OCI-M2 (cell line): ENCODE measurements around the gene GALK1.
"Not testable (repeated sequence)": the region's sequence is repeated elsewhere in the genome, so short reads cannot be mapped to it uniquely, and the experiment has no call there.

Experiments
- DNase-seq: peaks from one replicate; lab custom pipeline; 2025; ENCODE audit not compliant: unreplicated experiment; lab: John Stamatoyannopoulos, UW

The GALK1 gene

DNA sequence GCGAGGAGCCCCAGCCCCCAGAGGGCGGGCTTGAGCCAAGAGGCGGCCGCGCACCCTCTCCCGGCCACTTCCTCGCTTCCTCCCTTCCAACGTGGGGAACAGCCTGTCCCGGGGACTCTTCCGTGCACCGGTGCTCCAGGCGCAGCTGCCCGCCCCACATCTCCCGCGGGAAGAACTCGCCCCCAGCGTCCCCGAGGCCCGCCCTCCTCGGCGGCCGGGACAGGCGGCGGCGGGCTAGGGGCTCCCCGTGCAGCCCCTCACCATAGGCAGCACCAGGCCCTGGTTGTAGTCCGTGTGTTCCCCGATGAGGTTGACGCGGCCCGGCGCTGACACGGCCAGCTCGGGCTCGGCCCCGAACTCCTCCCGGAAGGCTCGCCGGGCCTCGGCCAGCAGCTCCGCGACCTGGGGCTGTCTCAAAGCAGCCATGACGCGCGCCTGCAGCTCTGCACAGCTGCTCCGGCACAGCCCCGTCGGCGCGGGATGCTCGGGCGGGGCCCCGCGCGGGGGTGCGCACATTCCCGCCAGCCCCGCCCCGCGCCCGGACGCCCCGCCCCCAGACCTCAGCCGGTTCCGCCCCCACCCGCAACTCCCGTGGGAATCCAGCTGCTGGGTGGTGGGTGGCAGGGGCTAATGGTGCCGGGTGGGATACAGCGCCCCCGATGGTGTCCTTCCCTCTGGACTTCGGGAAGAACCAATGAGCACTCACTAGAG lies at the start of gene GALK1:
TSS of gene GALK1 (minus strand) at position 482 of the 711 bp plus-strand sequence. CDS start at position 426, 56 bp downstream.
- DNase-seq: no peak

DNA sequence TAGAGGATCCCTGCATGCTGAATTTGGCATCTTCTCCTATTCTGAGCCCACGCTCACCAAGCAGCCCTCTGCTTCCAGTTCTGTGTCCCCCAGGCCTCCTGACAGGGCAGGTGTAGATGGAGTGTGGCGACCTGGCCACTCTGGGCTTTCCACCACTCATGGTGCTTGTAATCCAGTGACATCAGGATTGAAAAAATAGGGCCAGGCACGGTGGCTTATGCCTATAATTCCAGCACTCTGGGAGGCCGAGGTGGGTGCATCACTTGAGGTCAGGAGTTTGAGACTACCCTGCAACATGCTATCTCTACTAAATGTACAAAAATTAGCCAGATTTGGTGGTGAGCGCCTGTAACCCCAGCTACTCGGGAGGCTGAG lies 49.0 kb upstream of the GALK1 start:
- DNase-seq: no peak

DNA sequence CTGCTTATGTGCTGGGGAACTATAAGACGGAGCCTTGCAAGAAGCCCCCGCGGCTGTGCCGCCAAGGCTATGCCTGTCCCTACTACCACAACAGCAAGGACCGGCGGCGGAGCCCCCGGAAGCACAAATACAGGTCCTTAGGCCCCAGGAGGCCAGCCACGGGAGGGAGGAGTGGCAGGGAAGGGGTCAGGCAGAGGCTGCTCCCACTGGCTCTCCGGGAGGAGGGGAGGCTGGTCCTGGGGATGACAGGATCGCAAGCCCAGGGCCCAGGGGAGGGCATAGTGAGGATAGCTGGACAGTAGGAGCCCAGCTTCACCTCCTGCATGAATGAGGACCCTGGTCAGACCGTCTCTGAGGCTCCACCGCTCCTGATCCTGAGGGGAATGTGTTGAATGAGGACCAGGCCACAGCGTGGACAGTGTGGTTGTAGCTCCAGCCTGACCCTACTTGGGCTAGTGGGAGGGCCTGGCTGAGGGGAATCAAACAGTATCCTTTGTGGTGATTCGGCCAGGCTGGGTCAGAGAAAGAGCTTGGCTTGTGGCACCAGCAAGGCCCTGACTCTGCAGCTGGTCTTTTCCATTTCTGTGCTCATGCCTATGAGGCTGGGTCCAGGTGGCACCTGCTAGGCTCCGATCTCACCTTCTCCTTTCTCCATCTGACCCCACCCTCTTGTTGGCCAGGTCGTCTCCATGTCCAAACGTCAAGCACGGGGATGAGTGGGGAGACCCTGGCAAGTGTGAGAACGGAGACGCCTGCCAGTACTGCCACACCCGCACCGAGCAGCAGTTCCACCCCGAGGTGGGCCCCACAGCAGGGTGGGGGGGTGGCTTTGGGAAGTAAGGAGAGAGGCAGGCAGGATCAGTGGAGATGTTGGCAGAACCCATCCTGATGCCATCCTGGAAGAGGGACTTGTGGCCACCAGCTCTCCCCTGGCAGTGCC lies 48.4 kb upstream of the GALK1 start:
- no peak for DNase-seq

DNA sequence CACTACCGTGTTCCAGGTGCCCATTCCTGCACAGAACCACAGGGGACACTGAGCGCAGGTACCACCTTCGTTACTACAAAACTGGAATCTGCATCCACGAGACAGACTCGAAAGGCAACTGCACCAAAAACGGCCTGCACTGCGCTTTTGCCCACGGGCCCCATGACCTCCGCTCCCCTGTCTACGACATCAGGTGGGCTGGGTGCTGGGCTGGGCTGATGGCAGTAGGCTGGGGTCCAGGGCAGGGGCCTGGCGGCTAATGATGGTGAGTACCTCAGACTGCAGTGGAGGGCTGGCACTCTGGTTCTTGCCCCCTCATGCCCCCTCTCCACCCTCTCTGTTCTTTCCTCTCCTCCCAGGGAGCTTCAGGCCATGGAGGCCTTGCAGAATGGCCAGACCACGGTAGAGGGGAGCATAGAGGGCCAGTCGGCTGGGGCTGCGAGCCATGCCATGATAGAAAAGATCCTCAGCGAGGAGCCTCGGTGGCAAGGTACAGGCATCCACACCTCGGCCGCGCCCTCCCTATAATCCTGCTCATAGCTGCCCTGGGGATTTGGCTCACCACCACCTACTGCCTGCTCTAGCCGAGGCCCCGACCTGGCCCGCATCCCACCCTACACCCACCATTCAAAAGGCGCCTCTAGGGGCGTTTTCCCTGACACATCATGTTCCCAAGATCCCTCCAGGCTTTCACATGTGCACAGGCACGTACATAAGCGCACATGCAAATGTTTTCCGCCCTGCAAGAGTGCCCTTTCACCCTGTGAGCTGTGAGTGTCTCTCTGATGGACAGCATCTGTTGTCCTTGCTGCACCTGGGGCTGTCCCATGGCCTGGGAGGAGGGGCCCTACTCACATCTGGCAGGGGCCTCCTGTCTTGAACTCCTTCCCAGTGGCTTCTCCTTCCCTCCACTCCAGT lies 47.4 kb upstream of the GALK1 start:
- no peak for DNase-seq

DNA sequence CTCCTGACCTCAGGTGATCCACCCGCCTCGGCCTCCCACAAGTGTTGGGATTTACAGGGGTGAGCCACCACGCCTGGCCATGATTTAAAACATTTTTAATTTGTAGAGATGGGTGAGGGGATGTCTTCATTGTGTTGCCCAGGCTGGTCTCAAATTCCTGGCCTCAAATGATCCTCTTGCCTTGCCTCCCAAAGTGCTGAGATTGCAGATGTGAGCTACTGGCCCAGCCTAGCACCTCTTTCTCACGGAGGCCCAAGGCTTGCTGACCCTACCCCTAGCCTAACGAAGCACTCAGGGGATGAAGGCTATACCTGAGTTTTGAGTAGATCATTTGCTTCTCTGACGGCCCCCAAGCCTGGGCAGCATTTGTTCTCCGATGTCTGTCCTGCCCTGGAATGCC lies 46.2 kb upstream of the GALK1 start:
- DNase-seq: no peak

DNA sequence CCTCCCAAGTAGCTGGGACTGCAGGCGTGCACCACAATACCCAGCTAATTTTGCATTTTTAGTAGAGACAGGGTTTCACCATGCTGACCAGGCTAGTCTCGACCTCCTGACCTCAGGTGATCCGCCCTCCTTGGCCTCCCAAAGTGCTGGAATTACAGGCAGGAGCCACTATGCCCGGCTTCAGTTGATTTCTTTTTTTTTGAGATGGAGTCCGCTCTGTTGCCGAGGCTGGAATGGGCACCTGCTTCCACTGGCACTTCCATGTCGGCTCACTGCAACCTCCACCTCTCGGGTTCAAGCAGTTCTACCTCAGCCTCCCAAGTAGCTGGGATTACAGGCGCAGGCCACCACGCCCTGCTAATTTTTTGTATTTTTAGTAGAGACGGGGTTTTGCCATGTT lies 45.8 kb upstream of the GALK1 start:
- not testable (repeated sequence) for DNase-seq

DNA sequence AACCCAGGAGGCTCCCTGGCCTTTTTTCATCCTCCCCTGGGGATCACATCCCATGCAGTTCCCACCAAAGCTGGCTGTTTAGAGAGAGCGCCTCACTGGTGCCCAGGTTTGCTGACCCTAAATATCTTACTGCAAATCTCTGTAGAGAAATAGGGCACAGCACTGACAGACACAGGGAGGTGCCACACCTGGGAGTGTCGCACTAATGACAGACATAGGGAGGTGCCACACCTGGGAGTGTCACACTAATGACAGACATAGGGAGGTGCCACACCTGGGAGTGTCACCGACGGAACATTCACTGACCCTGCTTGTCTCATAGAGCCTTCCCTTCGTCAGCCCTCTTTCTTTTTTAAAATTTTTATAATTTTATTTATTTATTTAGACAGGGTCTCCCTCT lies 45.2 kb upstream of the GALK1 start:
- DNase-seq: no peak

DNA sequence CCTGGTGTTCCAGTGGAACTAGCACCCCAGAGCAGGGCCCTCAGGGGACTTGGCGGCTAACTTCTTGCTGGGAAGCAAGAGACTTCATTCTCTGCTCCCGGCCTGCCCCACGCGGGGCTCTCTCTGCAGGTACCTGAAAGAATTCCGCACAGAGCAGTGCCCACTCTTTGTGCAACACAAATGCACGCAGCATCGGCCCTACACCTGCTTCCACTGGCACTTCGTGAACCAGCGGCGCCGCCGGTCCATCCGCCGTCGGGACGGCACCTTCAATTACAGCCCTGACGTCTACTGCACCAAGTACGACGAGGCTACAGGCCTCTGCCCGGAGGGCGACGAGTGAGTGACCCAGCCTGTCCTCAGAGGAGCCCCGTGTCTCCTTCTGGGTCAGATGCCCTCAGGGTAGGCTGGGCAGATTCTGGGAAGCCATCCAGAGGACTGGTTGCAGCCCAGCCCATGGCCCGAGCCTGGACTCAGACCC lies 44.7 kb upstream of the GALK1 start:
- no peak for DNase-seq

DNA sequence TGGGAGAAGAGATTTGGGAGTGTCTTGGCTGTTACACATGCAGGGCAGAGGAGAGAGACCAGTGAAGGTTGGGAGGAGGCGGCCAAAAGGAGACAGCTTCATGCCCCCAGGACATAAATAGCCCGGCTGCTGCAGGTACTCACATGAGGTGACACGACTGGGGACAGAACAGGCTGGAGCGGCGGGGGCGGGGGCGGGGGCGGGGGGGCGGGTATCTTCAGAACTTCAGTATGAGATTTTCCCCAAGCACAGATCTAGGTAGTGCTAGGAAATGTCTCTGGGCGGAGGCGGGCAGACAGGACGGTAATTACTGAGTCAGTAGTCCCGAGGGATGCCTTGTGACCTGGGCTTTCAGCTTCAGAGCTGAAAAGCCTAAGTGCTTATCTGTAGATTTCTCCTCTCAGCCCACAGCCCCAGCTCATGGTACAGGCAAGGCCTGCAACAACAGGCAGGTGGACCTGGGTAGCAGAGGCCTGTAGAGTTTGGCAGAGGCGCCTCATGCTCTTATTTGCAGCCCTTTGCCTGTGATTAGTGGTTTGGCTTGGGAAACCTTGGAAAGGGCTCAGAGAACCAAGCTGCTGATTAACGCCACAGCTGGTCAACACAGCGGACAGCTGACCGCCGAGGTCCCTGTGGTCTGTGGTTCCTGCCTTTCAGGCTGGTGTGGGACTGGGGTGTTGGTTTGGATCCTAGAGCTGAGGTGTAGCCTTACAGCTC lies 44.1 kb upstream of the GALK1 start:
- no peak for DNase-seq

DNA sequence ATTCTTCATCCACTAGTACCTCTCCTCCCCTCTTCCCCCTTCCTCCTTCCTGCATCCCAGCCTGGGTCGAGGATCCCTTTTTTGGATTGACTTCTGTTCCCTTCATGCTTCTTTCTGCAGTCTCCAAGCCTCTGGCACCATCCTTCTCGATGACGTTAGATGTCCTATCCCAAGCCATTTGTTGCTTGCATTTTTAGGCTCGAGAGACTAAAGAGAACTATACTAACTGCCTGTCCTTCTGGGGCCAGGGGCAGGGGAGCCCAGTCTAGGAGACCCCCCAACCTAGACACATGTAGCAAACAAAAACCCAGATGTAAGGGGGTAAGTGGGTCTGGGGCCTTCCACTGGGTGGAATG lies 43.5 kb upstream of the GALK1 start:
- no peak for DNase-seq

DNA sequence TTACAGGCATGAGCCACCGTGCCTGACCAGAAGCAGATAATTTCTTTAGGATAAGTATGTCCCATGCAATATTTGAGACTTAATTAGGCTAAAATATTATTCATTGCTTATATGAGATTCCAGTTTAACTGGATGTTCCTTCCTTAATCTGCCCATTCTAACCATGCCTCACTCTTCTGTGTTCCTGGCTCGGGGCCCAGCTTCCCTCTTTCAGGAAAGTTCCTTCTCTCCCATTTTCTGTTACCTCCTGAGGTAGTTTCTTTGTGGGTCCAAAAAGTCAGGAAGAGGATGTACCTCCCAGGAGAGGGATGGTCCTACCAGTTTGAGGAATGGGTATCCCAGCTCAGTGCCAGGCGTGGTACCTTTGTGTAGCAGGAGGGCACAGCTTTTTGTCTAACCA lies 42.9 kb upstream of the GALK1 start:
- DNase-seq: no peak

DNA sequence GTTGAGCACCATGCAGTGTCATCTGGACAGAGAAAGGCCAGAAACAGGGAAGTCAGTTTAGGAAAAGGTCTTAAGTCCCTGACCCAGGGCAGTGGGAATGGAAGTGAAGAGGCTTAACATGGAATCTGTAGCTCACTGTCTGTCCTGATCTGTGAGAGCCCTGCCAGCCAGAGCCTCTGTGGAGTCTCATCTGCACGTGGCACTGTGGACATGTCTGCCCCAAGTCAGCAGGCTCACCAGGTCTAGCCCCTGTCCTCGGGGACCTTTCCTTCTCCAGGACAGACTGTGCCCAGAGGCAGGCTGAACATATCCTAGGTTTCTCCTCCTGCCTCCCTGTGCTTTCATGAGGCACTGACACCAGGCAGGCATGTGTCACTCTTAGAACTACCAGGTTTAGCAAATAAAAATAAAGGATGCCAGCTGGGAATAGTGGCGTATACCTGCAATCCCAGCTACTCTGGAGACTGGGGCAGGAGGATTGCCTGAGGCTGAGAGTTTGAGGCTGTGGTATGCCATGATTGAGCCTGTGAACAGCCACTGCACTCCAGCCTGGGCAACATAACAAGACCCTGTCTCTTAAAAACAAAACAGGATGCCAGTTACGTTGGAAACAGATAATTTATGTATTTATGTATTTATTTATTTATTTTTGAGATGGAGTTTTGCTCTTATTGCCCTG lies 42.0 kb upstream of the GALK1 start:
- DNase-seq: no peak

DNA sequence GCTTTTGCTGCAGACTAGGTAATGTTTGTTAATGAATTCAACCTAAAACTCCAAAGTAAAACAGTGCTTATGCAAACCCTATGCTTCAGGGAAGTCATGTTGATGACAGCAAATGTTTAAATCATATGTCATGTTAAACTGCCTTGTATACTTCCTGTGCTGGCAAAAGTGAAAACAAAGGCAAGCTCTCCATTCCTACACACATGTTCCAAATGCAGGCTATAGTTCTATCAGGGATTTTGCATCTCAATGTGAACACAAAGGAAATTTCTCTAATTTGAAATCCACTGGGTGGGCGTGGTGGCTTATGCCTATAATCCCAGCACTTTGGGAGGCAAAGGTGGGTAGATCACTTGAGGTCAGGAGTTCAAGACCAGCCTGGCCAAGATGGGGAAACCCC lies 38.9 kb upstream of the GALK1 start:
- DNase-seq: no peak

DNA sequence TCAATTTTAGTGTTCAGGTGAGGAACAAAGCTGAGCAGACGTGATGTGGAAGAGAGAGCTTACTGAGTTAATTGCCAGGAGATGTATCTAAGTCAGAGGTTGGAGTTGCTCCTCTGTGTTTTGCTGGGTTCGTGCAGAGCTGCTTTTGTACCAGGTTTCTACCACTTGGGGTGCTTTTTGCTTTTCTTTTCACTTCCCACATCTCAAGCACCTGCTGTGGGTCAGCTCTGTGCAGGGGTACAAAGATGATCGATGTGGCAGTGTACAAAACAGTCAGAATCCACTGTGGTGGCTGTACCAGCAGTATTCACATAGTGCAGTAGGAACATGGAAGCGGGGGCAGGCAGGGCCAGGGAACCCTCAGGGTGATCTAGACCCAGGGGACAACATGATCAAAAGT lies 34.4 kb upstream of the GALK1 start:
- no peak for DNase-seq

DNA sequence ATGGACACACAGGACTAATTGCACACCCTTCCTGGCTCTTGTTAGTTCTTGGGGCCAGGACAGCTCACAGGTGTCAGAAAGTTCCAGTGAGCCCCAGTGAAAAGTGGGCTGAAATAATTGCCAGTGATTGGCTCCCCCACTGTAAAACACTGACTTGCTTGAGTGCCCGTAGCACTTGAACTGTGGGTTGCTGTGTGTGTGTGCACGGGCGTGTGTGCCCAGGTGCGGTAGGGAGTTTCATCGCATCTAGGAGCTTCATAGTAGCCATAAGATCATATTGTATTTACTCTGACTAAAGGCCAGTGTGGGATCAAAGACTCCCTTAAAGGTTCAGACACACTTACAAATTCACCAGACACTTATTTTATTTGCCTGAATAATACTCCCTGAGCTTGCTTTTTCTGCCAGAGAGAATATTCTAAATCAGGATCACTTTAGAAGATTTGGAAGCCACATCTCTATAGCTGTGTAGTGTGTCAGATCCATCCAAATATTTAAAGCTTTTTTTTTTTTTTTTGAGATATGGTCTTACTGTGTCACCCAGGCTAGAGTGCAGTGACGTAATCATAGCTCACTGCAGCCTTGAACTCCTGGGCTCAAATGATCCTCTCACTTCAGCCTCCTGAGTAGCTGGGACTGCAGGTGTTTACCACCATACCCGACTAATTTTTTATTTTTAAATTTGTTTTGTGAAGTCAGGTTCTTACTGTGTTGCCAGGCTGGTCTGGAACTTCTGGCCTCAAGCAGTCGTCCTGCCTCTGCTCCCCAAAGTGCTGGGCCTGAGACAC lies 31.0 kb upstream of the GALK1 start:
- no peak for DNase-seq

DNA sequence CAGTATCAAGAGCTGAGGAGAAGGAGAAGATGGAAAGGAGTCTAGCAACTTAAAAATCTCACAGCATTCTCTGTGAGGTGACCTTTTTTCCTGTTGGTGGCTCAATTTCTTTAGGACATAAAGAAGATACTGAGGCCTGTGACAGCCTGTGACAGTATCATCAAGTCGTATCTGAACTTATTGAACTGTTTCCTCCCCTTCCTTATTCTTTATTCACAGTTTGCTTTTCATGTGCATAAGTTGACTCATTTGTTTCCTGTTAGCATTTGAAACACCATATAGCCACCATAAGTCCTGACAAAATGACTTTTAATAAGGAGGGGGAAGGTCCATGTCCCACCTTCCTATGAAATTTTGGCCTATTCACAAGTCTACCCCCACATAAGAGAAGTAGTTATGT lies 28.5 kb upstream of the GALK1 start:
- DNase-seq: no peak

DNA sequence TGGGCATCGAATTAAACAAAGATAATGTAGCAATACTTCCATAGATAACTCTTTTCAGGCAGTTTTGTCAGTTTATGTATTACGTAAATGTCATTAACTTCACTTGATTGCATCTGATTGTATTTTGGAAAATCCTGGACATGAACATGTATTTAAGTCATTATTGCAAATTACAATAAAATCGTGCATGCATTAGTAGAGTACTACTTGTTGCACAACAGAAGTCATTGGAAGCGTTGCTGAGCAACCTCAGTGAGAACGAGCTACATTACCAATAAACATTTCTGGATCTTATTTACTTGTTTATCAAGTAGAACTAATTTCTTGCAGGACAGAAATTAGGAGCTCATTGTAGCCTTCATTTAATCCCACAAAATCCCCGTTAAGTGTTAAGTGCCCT lies 26.3 kb upstream of the GALK1 start:
- DNase-seq: no peak

DNA sequence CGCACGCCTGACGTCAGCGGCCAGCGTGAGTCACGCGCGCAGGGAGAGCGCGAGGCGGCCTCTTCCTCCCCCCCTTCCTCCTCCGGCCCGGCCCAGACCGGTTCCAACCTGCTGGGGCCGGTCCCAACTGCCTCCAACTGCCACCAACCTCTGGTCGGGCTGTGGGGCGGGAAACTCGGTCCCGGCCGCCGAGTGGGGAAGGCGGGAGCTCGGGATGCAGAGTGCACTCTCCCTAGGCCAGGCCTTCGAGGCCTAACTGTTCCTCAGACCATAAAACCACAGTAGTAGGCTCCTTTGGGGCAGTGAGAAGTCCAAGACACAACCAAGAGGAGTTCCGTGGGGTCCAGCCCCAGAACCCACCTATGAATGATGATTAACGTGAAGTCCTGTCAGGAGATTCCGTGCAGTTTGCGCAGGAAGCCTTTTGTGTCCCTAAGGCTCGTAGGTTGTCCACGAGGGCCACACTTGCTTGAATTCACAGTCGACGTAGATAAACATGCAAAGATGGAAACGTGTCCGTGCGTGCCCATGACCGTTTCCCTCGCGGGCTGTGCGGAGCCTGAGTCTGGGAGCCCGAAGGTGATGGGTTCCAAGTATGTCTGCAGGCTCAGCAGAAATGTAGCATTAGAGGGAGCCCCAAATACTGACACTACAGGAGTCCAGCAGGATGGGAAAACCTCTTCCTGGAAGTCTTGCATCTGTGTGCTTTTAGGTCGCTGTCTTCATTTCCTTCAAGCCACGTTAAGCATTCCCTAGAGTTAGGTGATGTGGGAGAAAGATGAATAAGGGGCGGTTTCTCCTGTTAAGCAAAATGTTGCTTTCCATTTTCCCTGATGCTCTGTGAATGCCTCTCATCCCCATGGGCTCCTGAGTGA lies 20.3 kb upstream of the GALK1 start:
- DNase-seq: no peak
